NOMO-1 (cell line): Measurements from ENCODE around the gene AOPEP.

Source experiments
- DNase-seq, 2 experiments: peaks; one replicate each; lab custom pipeline; 2025; ENCODE audit not compliant: unreplicated experiment in 2 of 2; lab: John Stamatoyannopoulos, UW

The AOPEP gene

DNA sequence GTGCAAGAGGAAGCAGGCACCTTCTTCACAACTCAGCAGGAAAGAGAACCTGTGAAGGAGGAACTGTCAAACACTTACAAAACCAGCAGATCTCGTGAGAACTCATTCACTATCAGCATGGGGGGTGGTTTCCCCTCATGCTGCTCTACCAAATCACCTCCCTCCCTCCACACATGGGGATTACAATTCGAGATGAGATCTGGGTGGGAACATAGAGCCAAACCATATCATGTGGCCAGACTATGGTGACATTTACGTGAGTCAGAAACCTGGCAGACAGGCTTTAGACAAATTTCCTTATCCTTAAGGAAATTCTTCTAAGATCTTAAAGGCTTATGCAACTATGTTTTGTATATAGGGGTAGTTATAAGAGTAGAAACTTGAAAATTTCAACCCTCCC lies 8.7 kb upstream of the AOPEP start:
- DNase-seq: no peak

DNA sequence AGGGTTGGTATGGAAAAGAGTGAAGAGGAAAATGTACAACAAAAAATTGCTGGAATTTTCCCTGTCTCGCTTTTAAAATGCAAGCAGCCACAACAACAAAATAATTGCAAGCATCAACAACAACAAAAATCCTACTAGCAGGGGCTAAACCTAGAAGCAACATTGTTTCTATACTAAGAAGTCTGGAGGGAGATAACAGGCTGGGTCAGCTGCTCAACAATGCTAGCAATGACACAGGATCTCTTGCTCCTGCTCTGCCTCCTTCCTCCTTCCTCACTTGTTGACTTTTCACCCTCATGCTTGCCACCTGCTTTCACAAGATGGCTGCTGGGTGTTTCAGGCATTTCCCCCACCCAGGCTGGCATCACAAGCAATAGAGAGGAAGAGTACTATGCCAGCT lies 7.6 kb upstream of the AOPEP start:
- DNase-seq: no peak

DNA sequence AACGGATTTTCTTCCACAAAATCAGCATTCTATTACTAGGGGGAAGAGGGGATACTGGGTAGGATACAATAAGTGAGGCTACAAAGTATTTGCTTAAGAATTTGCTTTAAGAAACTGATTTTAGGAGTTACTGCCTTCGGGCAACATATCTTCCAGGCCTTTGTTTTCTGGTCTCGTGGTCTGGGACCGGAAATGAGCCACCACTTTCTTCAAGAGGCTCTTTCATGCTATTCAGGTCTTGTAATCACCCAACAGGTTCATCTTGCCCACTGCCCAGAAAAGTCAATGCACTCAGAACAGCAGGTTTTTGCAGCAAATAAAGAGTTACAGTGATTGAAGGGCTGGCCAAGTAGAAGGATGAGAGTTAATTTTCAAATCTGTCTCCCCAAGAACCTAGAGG lies 6.6 kb upstream of the AOPEP start:
- DNase-seq: no peak

DNA sequence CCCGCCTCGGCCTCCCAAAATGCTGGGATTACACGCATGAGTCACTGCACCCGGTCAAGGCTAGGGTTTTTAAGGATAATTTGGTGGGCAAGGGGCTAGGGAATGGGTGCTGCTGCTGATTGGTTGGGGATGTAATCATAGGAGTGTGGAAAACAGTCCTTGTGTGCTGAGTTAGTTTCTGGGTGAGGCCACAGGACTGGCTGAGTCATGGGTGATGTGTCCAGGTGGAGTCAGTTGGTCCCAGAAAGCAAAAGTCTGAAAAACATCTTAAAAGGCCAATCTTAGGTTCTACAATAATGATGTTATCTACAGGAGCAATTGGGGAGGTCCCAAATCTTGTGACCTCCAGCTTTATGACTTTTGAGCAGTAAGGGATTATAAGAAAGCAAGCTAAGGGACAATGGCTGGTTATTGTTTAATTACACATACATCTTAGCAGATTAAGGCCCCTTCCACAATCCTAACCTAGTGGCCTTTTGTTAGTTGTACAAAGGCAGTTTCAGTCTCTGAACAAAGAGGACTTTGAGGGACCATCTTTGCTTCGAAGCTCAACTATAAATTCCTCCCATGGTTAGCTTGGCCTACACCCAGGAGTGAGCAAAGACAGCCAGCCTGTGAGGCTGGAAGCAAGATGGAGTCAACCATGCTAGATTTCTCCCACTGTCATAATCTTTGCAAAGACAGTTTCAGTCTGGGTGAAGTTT lies 5.5 kb upstream of the AOPEP start:
- DNase-seq: no peak

DNA sequence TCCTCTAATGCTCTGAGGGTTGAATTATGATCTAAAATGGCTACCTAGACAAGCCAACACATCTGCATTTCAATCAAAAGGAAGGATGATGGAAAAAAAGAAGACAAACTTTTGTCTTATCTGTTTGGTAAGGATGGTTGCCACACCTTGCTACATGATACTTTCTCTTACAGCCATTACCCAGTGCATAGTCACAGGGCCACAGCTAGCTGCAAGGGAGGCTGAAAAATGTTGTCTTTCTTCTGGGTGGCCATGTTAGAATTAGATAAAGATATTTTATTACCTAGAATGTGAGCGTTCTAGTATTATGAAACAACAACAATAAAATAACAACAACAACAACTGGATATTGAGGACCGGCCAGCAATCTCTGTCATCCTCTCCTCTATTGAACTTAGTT lies 4.7 kb upstream of the AOPEP start:
- DNase-seq: no peak

DNA sequence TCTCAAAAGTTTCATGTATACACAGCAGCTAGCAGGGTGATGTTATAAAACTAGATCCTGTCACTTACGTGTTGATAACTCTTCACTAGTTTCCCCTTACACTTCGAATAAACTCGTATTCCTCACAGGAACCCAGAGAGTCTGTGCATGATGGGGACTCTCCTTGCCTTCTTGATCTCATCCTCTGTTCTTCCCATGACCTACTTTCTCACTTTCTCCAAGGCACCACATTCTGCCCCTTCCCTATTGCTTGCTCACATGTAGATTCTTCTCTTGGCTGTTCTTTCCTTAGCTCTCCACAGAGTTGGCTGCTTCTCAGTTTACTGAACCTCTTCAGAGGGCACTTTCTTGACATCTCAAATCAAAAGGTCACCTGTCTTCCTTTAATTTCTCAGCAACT lies 1.2 kb upstream of the AOPEP start:
- no peak for DNase-seq

DNA sequence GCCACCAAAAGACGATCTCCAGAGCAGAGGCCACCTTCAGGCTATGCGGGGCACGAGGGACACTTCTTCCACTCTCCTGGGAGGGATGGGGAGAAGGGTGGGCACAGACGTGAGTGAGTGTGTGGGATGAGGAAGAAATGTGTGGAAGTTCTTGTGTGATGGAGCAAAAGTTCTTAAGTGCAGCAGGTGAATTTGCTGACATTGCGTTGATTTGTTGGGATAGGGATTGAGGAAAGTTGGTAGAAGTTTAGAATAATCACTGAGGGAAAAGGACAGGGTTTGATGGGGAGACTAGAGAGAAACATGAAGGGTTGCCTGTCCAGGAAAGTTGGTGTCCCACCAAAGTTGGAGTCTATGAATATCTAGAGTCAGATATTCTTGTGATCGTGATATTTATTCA lies 2.2 kb downstream of the AOPEP start:
- no peak for DNase-seq

DNA sequence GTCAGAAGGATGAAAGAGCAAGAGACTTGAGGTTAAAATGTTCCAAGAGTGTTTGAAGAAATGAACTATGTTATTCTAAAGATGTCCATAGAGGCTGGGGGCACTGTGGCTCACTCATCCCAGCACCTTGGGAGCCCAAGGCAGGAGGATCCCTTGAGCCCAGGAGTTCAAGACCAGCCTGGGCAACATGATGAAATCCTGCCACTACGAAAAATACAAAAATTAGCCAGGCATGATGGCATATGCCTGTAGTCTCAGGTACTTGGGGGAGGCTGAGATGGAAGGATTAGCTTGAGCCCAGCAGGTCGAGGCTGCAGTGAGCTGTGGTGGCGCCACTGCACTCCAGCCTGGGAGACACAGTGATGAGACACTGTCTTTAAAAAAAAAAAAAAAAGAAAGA lies 2.7 kb downstream of the AOPEP start:
- no peak for DNase-seq

DNA sequence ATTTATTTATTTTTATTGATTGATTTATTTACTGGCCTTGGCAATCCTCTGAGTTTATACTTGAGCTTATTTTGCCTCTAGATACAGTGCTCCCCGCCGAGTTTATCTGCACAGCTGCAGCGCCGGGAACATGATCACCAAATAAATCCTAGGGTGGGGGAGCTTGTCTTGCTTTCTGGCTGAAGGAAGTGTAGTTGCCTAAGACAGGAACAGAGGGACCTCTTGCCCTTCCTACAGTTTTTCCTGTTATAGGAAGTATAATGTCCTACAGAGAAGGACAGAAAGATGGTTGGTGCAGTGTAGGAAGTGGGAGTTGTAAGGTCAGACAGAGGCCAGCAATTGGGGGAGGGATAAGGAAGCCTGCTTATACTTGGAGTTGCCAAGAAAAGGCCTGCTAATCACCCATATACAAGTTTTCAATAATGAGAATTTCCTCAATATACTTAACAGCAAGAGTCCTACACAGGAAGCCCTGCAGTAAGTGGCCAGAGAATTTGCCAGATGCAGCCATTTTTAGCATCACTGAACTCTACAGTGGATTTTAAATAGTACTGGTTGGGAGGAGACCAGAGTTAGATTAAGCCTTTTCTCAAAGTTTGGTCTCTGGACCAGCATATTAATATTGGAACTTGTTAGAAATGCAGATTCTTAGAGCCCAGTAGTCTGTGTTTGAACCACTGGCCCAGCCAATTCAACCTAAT lies 7.7 kb downstream of the AOPEP start:
- DNase-seq: no peak

DNA sequence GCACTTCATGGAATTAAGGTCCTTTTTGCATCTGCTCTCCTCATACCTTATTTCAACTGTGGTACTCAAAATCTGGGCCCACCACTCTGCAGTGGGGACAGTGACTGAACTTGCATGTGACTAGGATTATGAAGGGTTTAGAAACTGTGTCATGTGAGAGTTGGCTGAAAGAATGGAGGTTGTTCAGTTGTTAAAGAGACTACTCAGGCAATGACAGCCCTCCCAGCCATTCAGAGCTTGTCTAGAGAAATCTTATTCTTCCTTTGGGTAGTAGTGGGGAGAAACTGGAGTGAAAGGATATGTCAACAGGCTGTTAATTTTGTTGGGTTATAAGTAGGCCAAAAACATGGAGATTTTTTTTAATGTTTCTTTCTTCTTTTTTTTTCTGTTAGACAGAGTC lies 10.3 kb downstream of the AOPEP start:
- DNase-seq: no peak

DNA sequence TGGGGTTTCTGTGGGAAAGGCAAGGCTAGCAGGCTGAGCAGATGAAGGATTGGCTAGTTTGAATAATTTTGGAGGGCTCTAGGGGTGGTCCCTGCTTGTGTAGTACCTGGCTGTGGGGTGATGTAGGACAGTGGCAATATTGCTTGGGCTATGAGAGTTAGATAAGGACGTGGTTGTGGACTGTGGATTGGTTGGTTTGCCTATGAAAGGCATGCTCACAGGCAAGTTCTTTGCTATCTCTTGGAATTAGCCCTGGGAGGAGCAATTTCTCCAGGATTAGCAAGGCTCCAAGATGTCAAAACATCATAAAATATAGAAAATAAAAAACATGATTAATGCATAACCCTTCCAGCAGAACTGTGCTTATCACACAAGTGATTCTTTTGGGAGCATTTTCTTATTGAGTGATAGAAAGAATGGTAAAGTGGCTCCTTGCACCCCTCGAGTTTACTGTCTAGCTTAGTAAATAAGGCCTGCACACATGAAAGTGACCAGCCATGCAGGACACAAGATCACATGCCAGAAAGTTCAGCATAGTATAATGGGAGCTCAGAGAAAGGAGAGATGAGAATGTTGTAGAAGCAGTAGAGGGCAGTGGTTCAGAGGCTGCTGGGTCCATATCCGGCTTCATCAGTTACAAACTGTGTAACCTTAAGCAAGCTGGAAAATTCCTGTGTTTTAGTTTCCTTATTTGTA lies 13.8 kb downstream of the AOPEP start:
- no peak for DNase-seq

DNA sequence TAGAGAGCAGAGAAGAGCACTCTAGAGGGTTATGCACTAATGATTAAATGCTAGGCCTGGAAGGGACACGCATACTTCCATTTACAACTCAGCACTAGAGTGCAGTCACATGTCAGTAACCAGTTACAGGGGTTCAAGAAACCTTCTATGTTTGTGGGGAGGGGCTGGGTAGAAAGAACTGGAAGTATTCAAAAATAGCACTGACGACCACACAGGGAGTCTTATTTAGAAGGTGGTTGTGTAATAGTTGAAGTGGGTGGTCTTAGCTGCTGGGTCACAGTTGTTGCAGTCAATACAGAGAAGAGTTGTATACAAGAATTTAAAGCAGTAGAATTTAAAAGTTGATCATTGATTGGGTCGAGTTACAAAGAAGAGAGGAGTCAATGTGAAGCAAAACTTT lies 15.4 kb downstream of the AOPEP start:
- DNase-seq: no peak

DNA sequence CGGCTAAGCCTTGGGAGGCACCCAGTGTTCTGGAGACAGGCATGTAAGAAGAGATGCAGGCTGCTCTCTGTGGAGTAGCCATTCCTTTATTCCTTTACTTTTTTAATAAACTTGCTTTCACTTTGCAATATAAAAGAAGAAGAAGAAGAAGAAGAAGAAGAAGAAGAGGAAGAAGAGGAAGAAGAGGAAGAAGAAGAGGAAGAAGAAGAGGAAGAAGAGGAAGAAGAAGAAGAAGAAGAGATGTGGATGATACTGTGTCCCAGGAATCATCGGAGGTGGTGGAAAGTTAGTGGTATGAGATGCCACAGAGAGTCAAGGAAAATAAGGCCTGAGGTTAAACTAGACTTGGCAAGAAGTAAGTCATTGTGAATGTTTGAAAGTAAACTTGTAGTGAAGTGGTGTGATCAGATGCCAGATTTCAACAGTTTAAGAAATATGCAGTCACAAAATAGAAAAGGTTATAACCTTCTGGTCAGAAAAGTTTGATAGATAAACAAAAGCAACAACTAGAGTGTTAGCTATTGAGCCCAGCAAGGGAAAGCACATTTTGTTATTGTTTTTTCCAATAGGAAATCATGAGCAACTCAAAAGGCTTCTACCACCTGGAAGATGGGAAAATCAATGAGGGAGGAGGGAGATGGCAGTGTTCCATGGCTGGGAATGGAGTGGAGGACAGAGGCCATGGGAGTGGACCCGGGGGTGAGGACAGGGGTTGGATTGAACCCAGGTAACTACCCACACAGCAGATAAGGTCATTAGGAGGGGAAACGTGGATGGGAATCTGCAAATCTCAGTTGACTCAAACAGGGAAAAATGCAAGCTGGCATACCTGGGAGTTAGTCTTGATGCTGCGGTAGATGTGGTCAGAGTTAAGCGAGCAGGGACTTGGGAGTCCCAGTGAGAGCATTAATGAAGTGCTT lies 16.8 kb downstream of the AOPEP start:
- no peak for DNase-seq

DNA sequence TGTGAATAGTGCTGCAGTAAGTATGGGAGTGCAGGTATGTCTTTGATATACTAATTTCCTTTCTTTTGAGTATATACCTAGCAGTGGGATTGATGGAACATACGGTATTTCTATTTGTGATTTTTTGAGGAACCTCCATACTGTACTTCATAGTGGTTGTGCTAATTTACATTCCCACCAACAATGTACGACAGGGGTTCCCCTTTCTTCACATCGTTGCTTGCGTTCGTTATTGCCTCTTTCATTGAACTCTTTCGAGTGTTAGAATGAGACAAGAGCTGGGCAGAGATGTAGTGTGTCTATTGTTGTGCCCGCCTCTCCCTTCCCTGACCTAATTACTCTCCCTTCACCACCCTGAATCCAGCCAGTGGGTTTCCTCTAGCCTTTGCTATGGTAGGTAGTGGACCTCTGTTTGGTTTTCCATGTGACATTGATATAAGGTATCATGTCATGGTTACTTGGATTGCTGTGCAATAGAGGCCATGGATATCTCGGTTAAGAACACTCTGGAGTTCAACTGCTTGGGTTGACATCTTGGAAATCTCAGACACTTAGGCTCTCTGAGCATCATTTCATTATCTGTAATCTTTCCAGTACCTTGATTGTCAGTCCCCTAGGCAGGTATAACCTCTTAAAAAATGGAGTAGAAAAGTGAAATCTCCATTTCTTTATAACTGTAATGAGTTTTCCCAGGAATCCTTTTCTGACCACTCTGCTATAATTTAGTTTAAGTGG lies 19.5 kb downstream of the AOPEP start:
- no peak for DNase-seq

DNA sequence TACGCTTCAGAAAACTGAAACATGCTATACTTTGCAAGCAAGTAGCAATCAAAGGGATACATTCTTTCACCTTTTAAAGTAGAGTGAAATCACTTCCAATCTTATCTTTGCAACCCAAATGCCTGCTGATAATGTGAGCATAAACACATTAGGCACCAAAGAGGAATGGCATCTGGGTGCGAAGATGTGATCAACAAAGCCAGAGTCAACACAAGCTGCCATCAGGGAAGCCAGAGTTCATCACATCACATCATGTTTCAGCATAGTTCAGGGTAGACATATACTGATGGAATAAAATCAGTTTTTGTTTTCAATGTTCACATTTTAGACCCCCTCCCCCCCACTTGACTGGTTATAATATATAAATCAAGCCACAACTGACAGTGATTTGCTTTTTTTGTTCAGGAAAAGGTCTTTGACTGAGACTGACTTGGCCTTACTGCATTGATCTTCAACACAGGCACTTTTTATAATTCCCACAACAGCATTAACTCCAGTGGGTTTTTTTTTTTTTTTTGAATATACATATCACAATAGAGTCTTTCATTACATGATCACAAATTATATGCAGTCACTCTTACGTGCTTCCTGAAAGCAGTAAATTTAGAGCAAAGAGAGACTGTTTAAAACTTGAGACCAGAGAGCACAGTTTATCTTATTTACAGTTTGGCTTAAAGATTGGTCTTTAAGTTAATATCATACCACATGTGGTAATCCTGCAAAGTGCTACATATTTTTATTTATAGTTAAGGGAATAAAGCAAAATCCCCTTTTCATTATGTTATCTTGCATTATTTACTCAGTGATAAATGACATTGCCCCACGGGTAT lies 20.3 kb downstream of the AOPEP start:
- no peak for DNase-seq

DNA sequence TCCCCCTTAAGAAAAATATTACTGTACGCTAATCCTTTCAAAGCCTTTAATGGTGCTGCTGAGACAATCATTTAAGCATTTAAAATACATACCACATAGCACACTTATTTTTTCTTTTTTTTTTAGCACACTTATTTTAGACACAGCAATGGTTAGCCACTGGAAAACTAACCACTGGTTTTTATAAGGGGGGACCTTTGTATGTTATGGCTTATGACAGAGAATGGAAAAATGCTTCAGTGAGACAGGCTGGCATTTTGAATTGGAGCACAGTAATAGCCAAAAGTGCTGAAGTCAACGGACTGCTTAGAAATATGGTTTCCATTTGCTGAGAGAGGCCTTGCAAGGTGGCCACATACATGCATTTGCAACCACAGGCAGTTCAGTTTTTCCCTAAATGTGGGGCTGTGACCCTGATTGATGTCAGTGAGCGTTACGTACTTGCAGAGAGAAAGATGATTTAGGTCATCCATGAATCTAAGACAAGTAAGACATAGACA lies 28.5 kb downstream of the AOPEP start:
- DNase-seq: no peak

DNA sequence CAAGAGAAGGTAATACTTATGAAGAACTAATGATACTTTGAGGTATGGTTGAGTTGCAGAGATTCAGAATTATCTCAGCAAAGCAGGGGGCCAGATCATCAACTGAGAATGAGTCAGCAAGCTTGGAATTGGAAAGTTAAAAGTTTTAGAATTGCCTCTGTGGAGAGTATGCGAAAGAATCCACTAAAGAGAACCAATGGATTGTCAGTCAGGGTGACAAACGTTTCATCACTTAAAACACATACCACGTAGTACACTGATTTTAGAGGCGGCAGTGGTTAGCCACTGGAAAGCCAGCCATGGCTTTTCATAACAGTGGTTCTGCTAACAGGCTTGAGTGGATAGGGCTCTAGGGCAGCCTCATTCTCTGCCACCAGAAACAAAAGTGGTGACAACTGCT lies 30.7 kb downstream of the AOPEP start:
- no peak for DNase-seq

DNA sequence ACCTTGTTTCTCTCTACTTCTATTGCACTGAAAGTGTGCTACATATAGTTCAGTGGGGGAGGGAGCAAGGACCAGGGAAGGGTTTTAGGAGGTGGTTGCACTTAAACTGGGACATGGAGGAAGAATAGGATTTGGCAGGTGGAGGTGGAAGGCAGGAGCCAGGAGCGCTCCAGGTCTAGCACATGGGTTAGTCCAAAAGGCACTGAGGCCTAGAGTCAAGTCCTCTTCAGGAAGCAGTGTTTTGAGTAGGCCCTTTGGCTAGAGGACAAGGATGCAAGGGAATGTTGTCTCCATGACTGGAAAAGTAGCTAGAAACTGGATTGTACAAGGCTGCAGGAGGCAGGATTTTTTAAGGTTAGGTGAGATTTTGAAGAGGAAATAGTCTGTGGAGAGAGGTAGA lies 31.5 kb downstream of the AOPEP start:
- no peak for DNase-seq

DNA sequence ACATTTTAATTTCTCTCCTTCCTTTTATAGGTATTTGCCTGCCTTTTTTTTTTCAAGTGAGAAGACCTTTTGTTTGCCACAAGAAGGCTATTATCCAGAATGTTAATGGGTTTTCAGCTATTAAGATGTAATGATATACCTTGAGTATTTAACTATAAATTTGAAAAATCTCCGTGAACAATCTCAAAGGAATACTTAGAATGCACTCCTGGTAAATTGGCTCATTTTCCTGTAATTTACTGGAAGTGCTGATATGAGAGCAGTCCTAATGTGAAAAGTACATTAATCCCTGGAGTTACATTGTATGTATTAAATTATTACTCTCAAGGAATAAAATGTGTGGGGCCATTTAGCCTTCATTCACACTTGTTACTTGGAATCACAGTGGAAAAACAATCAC lies 32.4 kb downstream of the AOPEP start:
- DNase-seq: no peak
